CD4-positive, alpha-beta T cell treated with Interleukin-4 for 4 hours (primary cell): ENCODE results near the gene NOC2L.

Source experiments
- DNase-seq: peaks from one replicate; pipeline ENCODE4 v3.0.0-alpha.2; 2020

The NOC2L gene

GRCh38 chr1:974293-974640, 15.2 kb upstream of the NOC2L start:
- DNase-seq = no peak

- DNase-seq = no peak
These were observed 14.6 kb upstream of the NOC2L start for GRCh38 chr1:973459-974292.

DNA sequence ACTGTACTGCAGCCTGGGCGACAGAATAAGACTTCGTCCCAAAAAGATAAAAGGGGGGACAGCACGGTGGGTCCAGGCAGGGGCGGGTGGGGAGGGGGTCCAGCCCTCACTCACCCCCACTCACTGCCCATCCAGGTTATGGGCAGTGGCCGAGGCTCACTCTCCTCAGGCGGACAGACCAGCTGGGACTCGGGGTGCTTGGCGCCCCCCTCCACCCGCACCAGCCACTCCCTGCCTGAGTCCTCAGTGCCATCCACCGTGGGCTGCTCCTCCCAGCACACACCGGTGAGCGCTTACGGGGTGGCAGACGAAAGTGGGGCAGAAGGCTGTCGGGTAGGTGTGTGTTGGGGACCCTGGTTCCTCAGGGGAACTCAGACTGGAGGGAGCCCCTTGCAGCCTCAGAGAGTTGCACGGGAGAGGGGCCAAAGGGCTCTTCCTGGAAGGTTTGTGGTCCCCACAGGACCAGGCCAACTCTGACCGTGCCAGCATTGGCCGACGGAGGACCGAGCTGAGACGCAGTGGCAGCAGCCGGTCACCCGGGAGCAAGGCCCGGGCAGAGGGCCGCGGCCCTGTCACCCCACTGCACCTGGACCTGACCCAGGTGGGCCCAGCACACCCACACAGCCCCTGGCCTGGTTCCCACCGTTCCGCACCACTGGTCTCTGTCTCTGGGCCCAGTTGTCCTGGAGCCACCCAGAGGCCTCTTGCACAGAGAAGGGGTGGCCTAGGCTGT, 13.8 kb upstream of the NOC2L start:
- no peak for DNase-seq

GRCh38 chr1:971751-972506, 12.9 kb upstream of the NOC2L start:
- no peak for DNase-seq

DNA sequence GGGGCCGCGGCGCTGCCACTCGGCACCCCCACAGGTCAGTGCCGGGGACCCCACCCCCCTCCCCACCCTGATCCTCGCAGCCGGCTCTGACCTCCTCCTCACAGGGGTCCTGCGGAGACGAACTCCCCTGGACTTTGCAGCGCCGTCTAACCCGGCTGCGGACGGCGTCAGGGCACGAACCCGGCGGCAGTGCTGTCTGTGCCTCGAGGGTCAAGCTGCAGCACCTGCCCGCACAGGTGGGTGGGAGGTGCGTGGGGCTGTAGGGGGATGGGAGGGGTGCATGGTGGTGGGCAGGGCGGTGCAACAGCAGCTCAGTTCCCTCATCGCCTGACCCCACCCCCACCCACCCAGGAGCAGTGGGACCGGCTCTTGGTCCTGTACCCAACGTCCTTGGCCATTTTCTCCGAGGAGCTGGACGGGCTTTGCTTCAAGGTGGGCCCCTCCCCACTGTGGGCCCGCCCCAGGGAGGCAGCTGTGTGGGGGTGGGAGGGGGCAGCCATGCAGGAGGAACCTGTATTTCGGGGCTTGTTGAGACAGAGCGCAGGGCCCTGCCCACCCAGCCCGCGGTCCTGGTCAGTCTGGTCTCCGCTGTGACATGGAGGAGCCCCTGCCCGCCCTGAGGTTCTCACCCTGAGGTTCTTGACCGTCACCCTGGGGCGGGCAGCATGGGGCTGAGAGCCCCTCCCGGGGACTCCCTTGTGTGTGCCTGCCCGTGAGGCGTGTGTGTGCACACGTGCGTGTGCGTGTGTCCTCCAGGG, 12.1 kb upstream of the NOC2L start:
- no peak for DNase-seq

- DNase-seq = no peak
These were observed 11.4 kb upstream of the NOC2L start for GRCh38 chr1:970242-970972.

DNA sequence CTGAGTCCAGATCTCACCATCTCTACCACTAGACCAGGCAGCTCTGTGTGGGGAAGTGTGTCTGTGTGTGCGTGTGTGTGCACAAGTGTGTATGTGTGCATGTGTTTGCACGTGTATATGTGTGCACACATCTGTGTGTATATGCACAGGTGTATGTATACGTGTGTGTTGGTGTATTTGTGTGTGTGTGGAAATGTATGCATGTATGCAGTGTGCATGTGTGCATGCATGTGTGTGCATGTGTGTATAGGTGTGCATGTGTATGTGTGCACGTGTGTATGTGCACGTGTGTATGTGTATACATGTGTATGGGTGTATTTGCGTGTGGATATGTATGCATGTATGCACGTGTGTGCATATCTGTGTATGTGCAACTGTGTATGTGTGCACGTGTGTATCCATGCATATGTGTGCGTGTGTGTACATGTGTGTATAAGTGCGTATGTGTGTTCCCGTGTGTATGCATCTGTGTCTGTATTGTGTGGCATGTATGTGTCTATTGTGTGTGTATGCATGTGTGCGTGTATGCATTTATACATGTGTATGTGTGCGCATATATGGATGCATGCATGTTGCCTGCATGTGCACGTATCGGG, 10.3 kb upstream of the NOC2L start:
- DNase-seq = no peak

- DNase-seq = no peak
These were observed 8.6 kb upstream of the NOC2L start for GRCh38 chr1:967466-968343.

DNA sequence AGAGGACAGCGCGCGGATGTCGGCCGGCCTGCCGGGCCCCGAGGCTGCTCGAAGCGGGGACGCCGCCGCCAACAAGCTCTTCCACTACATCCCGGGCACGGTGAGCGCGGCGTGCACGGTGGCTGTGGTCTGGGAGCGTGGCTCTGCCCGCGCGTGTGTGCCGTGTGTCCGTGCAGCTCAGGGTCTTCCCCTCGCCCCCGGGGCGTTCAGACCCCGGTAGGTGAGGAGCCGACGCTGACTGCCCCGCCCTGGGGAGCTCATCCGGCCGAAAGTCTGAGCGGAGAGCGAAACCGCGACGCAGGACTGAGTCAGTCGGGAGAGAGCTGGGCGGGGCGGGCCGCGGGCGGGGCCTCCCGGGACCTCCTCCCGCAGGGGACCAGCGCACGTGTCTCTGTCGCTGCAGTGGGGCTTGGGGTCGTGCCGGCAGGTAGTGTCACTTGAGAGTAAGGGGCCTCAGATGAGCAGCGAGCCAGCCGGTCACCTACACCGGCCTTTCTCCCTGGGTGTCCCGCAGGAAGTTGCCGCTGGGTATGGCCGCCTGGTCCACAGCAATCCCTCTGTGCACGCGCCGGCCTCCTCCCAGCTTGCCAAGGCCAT, 7.7 kb upstream of the NOC2L start:
- peak; percentile 78 for DNase-seq

DNA sequence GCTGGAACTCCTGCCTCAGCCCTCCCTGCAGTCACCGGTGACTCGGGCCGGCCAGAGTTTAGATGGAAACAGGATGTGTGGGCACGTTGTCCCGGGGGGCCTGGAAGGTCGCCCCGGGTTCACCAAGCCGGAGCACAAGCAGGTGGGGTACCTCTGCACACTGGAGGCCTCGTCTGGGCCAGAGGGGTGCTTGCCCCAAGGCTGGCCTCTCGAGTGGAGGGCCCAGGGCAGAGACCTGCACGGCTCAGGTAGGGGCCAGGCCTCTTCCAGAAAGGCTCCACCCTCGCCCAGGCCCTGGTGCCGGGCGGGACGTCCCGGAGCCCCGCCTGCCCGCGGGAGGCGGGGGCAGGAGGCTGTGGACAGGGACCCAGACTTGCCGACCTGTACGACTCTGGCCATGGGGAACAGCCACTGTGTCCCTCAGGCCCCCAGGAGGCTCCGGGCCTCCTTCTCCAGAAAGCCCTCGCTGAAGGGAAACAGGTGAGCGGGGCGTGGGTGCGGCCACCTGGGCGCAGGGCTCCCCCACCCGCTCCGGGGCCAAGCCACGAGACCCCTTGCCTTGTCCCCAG, 7.2 kb upstream of the NOC2L start, which contains the start of gene PLEKHN1:
Gene PLEKHN1 (plus strand): TSS at position 348 of the 569 bp plus-strand sequence. CDS start 50 bp downstream, at position 398.
- peak; percentile 25 for DNase-seq

- DNase-seq = no peak
These were observed 6.6 kb upstream of the NOC2L start for GRCh38 chr1:965526-966134.

DNA sequence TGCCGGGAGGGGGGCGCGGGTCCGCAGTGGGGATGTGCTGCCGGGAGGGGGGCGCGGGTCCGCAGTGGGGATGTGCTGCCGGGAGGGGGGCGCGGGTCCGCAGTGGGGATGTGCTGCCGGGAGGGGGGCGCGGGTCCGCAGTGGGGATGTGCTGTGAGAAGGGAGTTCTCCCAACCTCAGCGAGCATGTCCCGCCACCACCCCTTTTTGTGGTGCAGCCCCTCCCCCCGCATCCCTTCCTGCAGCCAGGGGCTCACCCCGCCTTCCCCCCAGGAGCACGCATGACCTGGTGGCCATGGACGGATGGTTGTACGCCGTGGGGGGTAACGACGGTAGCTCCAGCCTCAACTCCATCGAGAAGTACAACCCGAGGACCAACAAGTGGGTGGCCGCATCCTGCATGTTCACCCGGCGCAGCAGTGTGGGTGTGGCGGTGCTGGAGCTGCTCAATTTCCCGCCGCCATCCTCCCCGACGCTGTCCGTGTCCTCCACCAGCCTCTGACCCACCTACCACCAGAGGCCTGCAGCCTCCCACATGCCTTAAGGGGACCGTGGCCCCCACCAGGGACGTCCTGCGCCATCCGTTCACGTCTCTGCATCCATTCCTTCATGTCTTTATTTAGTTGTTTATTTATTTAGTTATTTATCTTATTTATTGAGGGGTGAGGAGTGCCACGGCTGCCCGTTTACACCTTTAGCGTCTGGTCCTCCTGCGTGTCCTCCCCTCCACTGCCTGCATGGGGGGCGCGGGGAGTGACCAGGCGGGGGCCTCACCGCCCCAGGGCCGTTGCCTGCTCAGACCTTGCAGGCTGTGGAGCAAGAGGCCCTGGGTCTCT, 5.9 kb upstream of the NOC2L start:
- no peak for DNase-seq

DNA sequence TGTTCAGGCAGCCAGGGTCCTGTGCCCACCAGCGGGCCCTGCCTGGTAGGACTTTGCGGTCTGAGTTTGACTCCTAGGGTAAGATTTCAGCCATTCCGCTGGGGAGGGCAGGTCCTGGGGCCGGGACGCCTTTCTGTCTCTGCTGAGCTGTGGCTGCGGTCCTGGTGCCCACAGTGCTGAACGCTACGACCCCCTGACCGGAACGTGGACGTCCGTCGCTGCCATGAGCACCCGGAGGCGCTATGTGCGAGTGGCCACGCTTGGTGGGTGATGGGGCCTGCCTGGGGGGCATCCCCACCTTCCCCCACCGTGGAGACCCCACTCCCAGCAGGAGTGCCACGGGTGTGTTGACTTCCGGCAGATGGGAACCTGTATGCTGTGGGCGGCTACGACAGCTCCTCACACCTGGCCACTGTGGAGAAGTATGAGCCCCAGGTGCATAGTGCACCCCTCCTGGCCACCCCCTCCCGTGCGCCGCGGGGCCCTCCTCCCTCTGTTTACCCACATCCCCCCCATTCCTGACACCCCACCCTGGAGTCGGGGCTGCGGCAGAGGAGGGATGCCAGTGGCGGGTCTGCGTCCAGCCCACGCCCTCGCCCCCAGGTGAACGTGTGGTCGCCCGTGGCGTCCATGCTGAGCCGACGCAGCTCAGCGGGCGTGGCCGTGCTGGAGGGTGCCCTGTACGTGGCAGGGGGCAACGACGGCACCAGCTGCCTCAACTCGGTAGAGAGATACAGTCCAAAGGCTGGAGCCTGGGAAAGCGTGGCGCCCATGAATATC, 4.9 kb upstream of the NOC2L start:
- no peak for DNase-seq

GRCh38 chr1:963301-963651, 4.2 kb upstream of the NOC2L start:
- DNase-seq = no peak

DNA sequence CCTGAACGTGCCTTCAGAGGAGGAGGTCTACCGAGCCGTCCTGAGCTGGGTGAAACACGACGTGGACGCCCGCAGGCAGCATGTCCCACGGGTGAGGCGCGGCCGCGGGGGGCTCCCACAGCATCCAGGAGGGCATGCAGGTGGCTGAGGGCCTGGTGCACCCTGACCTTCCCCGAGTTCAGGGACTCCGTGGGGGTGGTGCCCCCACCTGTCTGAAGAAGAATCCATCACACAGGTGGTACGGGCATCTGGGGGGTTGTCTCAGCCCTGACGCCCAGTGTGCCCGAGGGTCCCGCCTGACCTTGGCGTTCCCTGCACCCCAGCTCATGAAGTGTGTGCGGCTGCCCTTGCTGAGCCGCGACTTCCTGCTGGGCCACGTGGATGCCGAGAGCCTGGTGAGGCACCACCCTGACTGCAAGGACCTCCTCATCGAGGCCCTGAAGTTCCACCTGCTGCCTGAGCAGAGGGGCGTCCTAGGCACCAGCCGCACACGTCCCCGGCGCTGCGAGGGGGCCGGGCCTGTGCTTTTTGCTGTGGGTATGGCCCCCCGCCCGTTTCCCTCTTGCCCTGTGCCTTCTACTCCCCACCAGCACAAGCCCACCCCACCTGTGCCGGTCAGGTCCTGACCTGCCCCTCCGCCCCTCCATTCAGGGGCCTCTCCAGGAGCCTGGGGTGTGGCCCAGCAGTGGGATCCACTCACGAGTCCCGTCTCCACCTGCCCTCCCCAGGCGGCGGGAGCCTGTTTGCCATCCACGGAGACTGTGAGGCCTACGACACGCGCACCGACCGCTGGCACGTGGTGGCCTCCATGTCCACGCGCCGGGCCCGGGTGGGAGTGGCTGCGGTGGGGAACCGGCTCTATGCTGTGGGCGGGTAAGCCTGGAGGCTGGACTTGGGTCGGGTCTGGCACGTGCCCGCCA, 3.6 kb upstream of the NOC2L start:
- DNase-seq = no peak

GRCh38 chr1:961132-961669, 2.1 kb upstream of the NOC2L start:
- no peak for DNase-seq
